HG03108 (cell line): ENCODE measurements around the gene CAPRIN2.

Experiments used
- ATAC-seq: cut with Tn5 transposase; IDR thresholded peaks from one replicate; pipeline ENCODE4 v1.9.1; 2021; ENCODE audit warnings: moderate library complexity; ENCODE audit not compliant: unreplicated experiment

The CAPRIN2 gene

GRCh38 chr12:30769802-30770201 lies 15.1 kb upstream of the CAPRIN2 start:
- ATAC-seq, result no peak

- ATAC-seq, result no peak
These were observed 9.5 kb upstream of the CAPRIN2 start for GRCh38 chr12:30764251-30764650.

DNA sequence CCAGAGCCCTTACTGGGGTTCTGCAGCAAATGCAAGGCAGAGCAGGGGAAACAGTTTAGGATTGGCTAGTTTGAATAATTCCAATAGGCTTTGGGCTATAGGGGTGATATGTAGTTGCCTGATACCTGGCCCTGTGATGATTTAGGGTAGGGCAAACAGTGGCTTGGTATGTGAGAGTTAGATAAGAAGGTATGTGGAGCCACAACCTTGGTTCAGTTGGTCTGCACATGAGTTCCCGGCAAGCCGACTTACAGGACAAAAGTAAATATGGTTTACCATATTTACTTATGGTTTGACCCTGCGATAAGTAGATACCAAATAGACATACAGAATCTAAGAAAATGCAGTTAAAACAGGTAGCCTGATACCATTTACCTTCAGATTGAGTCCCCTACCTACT lies 8.3 kb upstream of the CAPRIN2 start:
- ATAC-seq, result no peak

GRCh38 chr12:30761730-30762129 lies 7.0 kb upstream of the CAPRIN2 start:
- no peak for ATAC-seq

DNA sequence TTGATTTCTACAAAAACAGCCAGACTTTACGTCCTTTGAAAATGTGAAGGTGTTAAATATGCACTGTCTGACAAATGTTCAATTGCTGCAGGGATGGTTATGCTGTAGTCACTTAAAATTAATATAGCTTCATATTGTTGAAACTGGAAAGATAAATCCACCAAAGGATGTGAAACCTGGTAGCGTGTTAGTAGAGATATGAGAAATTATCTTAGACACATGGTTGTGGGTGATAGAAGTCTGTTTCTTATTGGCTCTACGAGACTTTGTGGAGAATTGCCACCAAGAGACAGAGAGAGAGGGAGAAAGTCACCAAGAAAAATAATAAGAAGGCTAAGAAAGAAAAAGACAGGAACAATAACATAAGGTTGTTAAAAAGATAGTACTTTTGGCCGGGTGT lies 2.6 kb upstream of the CAPRIN2 start:
- no peak for ATAC-seq

DNA sequence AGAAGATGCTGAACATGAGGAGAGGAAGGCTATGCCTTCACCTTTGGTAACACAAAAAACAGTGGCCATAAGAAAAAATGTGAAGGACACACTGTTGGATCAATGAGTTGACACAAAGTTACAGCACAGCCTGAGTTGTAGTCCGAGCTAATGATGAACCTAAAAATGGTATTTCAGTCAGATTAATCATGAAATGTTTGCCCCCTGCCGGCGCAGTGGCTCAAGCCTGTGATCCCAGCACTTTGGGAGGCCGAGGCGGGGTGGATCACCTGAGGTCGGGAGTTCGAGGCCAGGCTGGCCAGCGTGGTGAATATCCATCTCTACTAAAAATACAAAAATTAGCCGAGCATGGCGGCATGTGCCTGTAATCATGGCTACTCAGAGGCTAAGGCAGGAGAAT lies 1.3 kb upstream of the CAPRIN2 start:
- no peak for ATAC-seq

GRCh38 chr12:30755395-30755762 lies 628 bp upstream of the CAPRIN2 start:
- ATAC-seq, result no peak

DNA sequence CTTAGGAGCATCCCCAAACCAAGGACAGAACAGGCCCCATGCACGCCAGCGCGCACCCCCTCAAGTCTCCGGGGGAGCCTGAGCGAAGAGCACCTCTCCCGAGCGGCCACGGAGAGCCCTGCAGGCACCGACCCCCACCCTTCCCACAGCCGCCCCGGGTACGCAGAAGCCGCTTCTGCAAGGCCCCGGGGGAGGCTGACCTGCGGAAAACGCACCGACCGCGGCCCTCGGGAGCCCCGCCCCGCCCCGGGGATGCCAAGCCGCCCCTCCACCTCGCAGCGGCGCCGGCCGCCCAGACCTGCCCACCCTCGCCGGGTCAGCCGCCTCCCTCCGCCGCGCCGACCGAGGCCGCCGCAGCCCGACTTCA lies 385 bp downstream of the CAPRIN2 start:
- no peak for ATAC-seq

- ATAC-seq, result no peak
These were observed 884 bp downstream of the CAPRIN2 start for GRCh38 chr12:30753751-30754382.

- no peak for ATAC-seq
These were observed 1.5 kb downstream of the CAPRIN2 start for GRCh38 chr12:30753233-30753632.

GRCh38 chr12:30752255-30752654 lies 2.5 kb downstream of the CAPRIN2 start:
- ATAC-seq, result no peak

GRCh38 chr12:30748147-30748546 lies 6.6 kb downstream of the CAPRIN2 start:
- ATAC-seq, result no peak

DNA sequence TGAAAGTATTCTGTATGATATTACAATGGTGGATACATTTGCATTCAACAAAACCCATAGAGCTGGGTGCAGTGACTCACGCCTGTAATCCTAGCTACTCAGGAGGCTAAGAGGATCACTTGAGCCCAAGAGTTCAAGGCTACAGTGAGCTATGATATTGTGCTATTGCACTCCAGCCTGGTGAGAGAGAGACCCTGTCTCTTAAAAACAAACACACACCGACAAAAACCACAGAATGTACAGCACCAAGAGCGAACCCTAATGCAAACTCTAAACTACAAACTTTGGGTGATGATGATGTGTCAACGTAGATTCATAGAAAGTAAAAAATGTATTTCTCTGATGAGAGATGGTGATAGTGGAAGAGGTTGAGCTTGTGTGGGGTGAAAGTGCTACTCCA lies 8.6 kb downstream of the CAPRIN2 start:
- no peak for ATAC-seq

GRCh38 chr12:30744321-30744720 lies 10.4 kb downstream of the CAPRIN2 start:
- no peak for ATAC-seq

- no peak for ATAC-seq
These were observed 14.5 kb downstream of the CAPRIN2 start for GRCh38 chr12:30740274-30740673.

DNA sequence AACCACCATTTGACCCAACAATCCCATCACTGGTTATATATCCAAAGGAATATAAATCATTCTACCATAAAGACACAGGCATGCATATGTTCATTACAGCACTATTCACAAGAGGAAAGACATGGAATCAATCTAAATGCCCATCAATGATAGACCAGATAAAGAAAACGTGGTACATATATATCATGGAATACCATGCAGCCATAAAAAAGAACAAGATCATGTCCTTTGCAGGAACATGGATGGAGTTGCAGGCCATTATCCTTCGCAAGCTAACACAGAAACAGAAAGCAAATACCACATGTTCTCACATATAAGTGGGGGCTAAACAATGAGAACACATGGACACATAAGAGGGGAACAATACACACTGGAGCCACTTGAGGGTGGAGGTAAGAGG lies 15.7 kb downstream of the CAPRIN2 start:
- ATAC-seq, result no peak

- no peak for ATAC-seq
These were observed 21.7 kb downstream of the CAPRIN2 start for GRCh38 chr12:30732954-30733637.

DNA sequence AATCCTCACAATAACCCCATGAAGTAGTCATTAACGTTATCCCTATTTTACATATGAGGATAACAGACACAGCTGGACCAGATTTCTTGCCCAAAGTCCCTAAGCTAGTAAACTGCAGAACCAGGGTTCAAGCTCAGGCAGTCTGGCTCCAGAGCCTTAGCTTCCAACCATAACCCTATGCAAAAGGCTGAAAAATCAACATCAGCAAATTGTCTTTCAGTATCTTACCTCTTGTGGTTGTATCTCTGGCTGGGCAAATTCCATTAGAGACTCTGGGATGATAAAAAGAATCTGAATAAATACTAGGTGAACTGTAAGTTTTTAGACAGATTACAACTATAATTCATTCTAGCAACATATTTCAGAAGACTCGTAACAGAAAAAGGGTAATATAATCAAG lies 24.7 kb downstream of the CAPRIN2 start:
- no peak for ATAC-seq

- ATAC-seq, result no peak
These were observed 25.2 kb downstream of the CAPRIN2 start for GRCh38 chr12:30729547-30729946.

DNA sequence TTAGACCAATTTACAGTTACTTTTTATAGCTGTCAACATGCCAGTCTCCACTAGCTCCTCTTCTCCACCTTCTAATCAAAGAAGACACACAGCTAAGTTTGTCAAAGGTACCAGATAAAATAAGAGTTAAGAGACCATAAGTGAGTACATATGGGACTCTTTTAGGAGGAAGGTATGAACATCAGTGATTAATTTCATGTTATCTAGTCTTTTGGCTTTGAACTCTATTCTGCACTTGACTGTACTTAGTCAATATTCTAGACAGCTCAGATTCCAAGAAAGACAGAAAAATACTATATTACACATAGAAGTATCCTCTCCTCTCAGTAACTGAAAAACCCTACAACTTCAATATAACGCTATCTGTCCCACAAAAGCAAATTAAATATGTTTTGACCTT lies 28.1 kb downstream of the CAPRIN2 start:
- ATAC-seq, result no peak

GRCh38 chr12:30725739-30726138 lies 29.0 kb downstream of the CAPRIN2 start:
- ATAC-seq, result no peak

- no peak for ATAC-seq
These were observed 35.7 kb downstream of the CAPRIN2 start for GRCh38 chr12:30719060-30719459.
